ENCODE results near the gene KIAA1328. TPM values are rescaled to one million over a fixed set of nuclear protein-coding genes. Genes with fewer than 3 reads are reported as not detected.

KIAA1328 gene
- total RNA-seq, 4 donors from 2014 or later: 3.4 to 8.3 (median 6.6) TPM

- no peak overlapping the region for H3K27ac ChIP-seq
- H3K36me3 ChIP-seq: no peaks in the 10 kb centered on the region
- H3K4me3 ChIP-seq: no peak overlapping the region
- intact Hi-C loops (cut with DNase I; ENCODE audit: low total_unique reads) (no loop called here), in situ Hi-C loops (cut with MboI; ENCODE audit: low sequenced_read_pairs in 4 of 4) (no loop called here)
- DNase-seq: no peak
- no peaks in the 10 kb centered on the region for H3K9me3 ChIP-seq
- peaks cover 7 to 16% of the 10 kb centered on the region in 2 donors for H3K4me1 ChIP-seq
- no peaks in the 10 kb centered on the region for H3K27me3 ChIP-seq
- TF ChIP-seq CTCF (IDR thresholded peaks at IDR 0.05 in 4 of 5, conservative IDR thresholded peaks at IDR 0.05 in 1 of 5) (no peak), POLR2A (IDR thresholded peaks at IDR 0.05) (no peak)
- no peak for ATAC-seq
These were observed 60.8 kb downstream of the KIAA1328 start for GRCh38 chr18:36889742-36890141.

GRCh38 chr18:36890598-36890997 is 61.7 kb downstream of the KIAA1328 start:
- ATAC-seq (no peak), DNase-seq (no peak)
- intact Hi-C loops (cut with DNase I; ENCODE audit: low total_unique reads) (no loop called here), in situ Hi-C loops (cut with MboI; ENCODE audit: low sequenced_read_pairs in 4 of 4) (no loop called here)
- Histone ChIP-seq H3K4me1 (peaks cover 7 to 16% of the 10 kb centered on the region in 2 donors), H3K4me3 (no peak overlapping the region), H3K27me3 (no peaks in the 10 kb centered on the region), H3K9me3 (no peaks in the 10 kb centered on the region), H3K36me3 (no peaks in the 10 kb centered on the region), H3K27ac (no peak overlapping the region)
- TF ChIP-seq POLR2A (IDR thresholded peaks at IDR 0.05) (no peak), CTCF (IDR thresholded peaks at IDR 0.05 in 4 of 5, conservative IDR thresholded peaks at IDR 0.05 in 1 of 5) (no peak)

- TF ChIP-seq CTCF (IDR thresholded peaks at IDR 0.05 in 4 of 5, conservative IDR thresholded peaks at IDR 0.05 in 1 of 5) (no peak), POLR2A (IDR thresholded peaks at IDR 0.05) (no peak)
- DNase-seq (no peak), ATAC-seq (no peak)
- no peak overlapping the region for H3K27ac ChIP-seq
- no peaks in the 10 kb centered on the region for H3K9me3 ChIP-seq
- peaks cover 7 to 12% of the 10 kb centered on the region in 2 donors for H3K4me1 ChIP-seq
- in situ Hi-C loops (cut with MboI; ENCODE audit: low sequenced_read_pairs in 4 of 4) (no loop called here), intact Hi-C loops (cut with DNase I; ENCODE audit: low total_unique reads) (no loop called here)
- no peak overlapping the region for H3K4me3 ChIP-seq
- H3K36me3 ChIP-seq: no peaks in the 10 kb centered on the region
- H3K27me3 ChIP-seq: no peaks in the 10 kb centered on the region
These were observed 64.3 kb downstream of the KIAA1328 start for GRCh38 chr18:36893227-36893626.

- ATAC-seq (no peak), DNase-seq (no peak)
- H3K27me3 ChIP-seq: no peaks in the 10 kb centered on the region
- peaks cover 0 to 6% of the 10 kb centered on the region in 2 donors for H3K36me3 ChIP-seq
- no peak overlapping the region for H3K4me3 ChIP-seq
- intact Hi-C loops (cut with DNase I; ENCODE audit: low total_unique reads): no loop called here
- TF ChIP-seq CTCF (IDR thresholded peaks at IDR 0.05 in 4 of 5, conservative IDR thresholded peaks at IDR 0.05 in 1 of 5) (no peak), POLR2A (IDR thresholded peaks at IDR 0.05) (no peak)
- H3K4me1 ChIP-seq: no peaks in the 10 kb centered on the region
- in situ Hi-C loops (cut with MboI; ENCODE audit: low sequenced_read_pairs in 4 of 4): no loop called here
- no peak overlapping the region for H3K27ac ChIP-seq
- no peaks in the 10 kb centered on the region for H3K9me3 ChIP-seq
These were observed 66.7 kb downstream of the KIAA1328 start for GRCh38 chr18:36895606-36896005.

- Histone ChIP-seq H3K27me3 (no peaks in the 10 kb centered on the region), H3K36me3 (peaks cover 0 to 6% of the 10 kb centered on the region in 2 donors), H3K4me3 (no peak overlapping the region), H3K9me3 (no peaks in the 10 kb centered on the region), H3K4me1 (no peaks in the 10 kb centered on the region), H3K27ac (no peak overlapping the region)
- in situ Hi-C loops (cut with MboI; ENCODE audit: low sequenced_read_pairs in 4 of 4): no loop called here
- DNase-seq (no peak), ATAC-seq (no peak)
- intact Hi-C loops (cut with DNase I; ENCODE audit: low total_unique reads): no loop called here
- TF ChIP-seq POLR2A (IDR thresholded peaks at IDR 0.05): no peak
- TF ChIP-seq CTCF (IDR thresholded peaks at IDR 0.05 in 4 of 5, conservative IDR thresholded peaks at IDR 0.05 in 1 of 5): no peak
These were observed 68.3 kb downstream of the KIAA1328 start for GRCh38 chr18:36897253-36897652.
